ENCODE results near the gene NLRP6.

The NLRP6 gene

GRCh38 chr11:240315-240714 lies 37.9 kb upstream of the NLRP6 start:
- Histone ChIP-seq H3K4me3 (ENCODE audit: low read depth in 1 of 5, low read length in 5 of 5) (no peak overlapping the region), H3K36me3 (ENCODE audit: control insufficient read depth in 5 of 5, insufficient read depth in 5 of 5, low read length in 5 of 5) (peaks cover 21 to 57% (median 35%) of the 10 kb centered on the region in 5 donors), H3K9ac (ENCODE audit: low read length in 5 of 5) (no peak overlapping the region), H3K9me3 (ENCODE audit: control insufficient read depth in 5 of 5, low read length in 5 of 5) (no peaks in the 10 kb centered on the region), H3K27ac (ENCODE audit: low read depth, low read length) (no peak overlapping the region), H3K4me1 (ENCODE audit: control insufficient read depth in 5 of 5, insufficient read depth in 5 of 5, low read length in 5 of 5) (peaks cover 3 to 25% (median 21%) of the 10 kb centered on the region in 5 donors), H3K27me3 (ENCODE audit: control insufficient read depth in 5 of 5, insufficient read depth in 4 of 5, low read length in 5 of 5) (no peaks in the 10 kb centered on the region)

GRCh38 chr11:241634-242033 lies 36.6 kb upstream of the NLRP6 start:
- H3K27ac ChIP-seq (ENCODE audit: low read depth, low read length), result no peak overlapping the region
- no peak overlapping the region for H3K9ac ChIP-seq (ENCODE audit: low read length in 5 of 5)
- no peaks in the 10 kb centered on the region for H3K27me3 ChIP-seq (ENCODE audit: control insufficient read depth in 5 of 5, insufficient read depth in 4 of 5, low read length in 5 of 5)
- H3K4me3 ChIP-seq (ENCODE audit: low read depth in 1 of 5, low read length in 5 of 5), result no peak overlapping the region
- H3K36me3 ChIP-seq (ENCODE audit: control insufficient read depth in 5 of 5, insufficient read depth in 5 of 5, low read length in 5 of 5), result peaks cover 24 to 70% (median 48%) of the 10 kb centered on the region in 5 donors
- no peaks in the 10 kb centered on the region for H3K9me3 ChIP-seq (ENCODE audit: control insufficient read depth in 5 of 5, low read length in 5 of 5)
- H3K4me1 ChIP-seq (ENCODE audit: control insufficient read depth in 5 of 5, insufficient read depth in 5 of 5, low read length in 5 of 5), result peaks cover 0 to 16% (median 14%) of the 10 kb centered on the region in 5 donors

GRCh38 chr11:244376-244775 lies 33.8 kb upstream of the NLRP6 start:
- Histone ChIP-seq H3K36me3 (ENCODE audit: control insufficient read depth in 5 of 5, insufficient read depth in 5 of 5, low read length in 5 of 5) (peaks cover 34 to 92% (median 73%) of the 10 kb centered on the region in 5 donors), H3K4me1 (ENCODE audit: control insufficient read depth in 5 of 5, insufficient read depth in 5 of 5, low read length in 5 of 5) (no peaks in the 10 kb centered on the region), H3K27me3 (ENCODE audit: control insufficient read depth in 5 of 5, insufficient read depth in 4 of 5, low read length in 5 of 5) (no peaks in the 10 kb centered on the region), H3K9me3 (ENCODE audit: control insufficient read depth in 5 of 5, low read length in 5 of 5) (no peaks in the 10 kb centered on the region), H3K27ac (ENCODE audit: low read depth, low read length) (no peak overlapping the region), H3K9ac (ENCODE audit: low read length in 5 of 5) (no peak overlapping the region), H3K4me3 (ENCODE audit: low read depth in 1 of 5, low read length in 5 of 5) (no peak overlapping the region)

- no peak overlapping the region for H3K9ac ChIP-seq (ENCODE audit: low read length in 5 of 5)
- no peak overlapping the region for H3K27ac ChIP-seq (ENCODE audit: low read depth, low read length)
- peaks cover 27 to 98% (median 92%) of the 10 kb centered on the region in 5 donors for H3K36me3 ChIP-seq (ENCODE audit: control insufficient read depth in 5 of 5, insufficient read depth in 5 of 5, low read length in 5 of 5)
- H3K9me3 ChIP-seq (ENCODE audit: control insufficient read depth in 5 of 5, low read length in 5 of 5), result no peaks in the 10 kb centered on the region
- no peaks in the 10 kb centered on the region for H3K4me1 ChIP-seq (ENCODE audit: control insufficient read depth in 5 of 5, insufficient read depth in 5 of 5, low read length in 5 of 5)
- no peaks in the 10 kb centered on the region for H3K27me3 ChIP-seq (ENCODE audit: control insufficient read depth in 5 of 5, insufficient read depth in 4 of 5, low read length in 5 of 5)
- H3K4me3 ChIP-seq (ENCODE audit: low read depth in 1 of 5, low read length in 5 of 5), result no peak overlapping the region
Observed at GRCh38 chr11:249062-249461, 29.1 kb upstream of the NLRP6 start.

- Histone ChIP-seq H3K4me1 (ENCODE audit: control insufficient read depth in 5 of 5, insufficient read depth in 5 of 5, low read length in 5 of 5) (no peaks in the 10 kb centered on the region), H3K27ac (ENCODE audit: low read depth, low read length) (no peak overlapping the region), H3K27me3 (ENCODE audit: control insufficient read depth in 5 of 5, insufficient read depth in 4 of 5, low read length in 5 of 5) (no peaks in the 10 kb centered on the region), H3K9ac (ENCODE audit: low read length in 5 of 5) (no peak overlapping the region), H3K9me3 (ENCODE audit: control insufficient read depth in 5 of 5, low read length in 5 of 5) (no peaks in the 10 kb centered on the region), H3K4me3 (ENCODE audit: low read depth in 1 of 5, low read length in 5 of 5) (no peak overlapping the region), H3K36me3 (ENCODE audit: control insufficient read depth in 5 of 5, insufficient read depth in 5 of 5, low read length in 5 of 5) (peaks cover 21 to 86% (median 80%) of the 10 kb centered on the region in 5 donors)
Observed at GRCh38 chr11:250274-250673, 27.9 kb upstream of the NLRP6 start.

- H3K36me3 ChIP-seq (ENCODE audit: control insufficient read depth in 5 of 5, insufficient read depth in 5 of 5, low read length in 5 of 5), result peaks cover 21 to 80% (median 74%) of the 10 kb centered on the region in 5 donors
- no peaks in the 10 kb centered on the region for H3K27me3 ChIP-seq (ENCODE audit: control insufficient read depth in 5 of 5, insufficient read depth in 4 of 5, low read length in 5 of 5)
- no peak overlapping the region for H3K9ac ChIP-seq (ENCODE audit: low read length in 5 of 5)
- H3K4me1 ChIP-seq (ENCODE audit: control insufficient read depth in 5 of 5, insufficient read depth in 5 of 5, low read length in 5 of 5), result no peaks in the 10 kb centered on the region
- H3K4me3 ChIP-seq (ENCODE audit: low read depth in 1 of 5, low read length in 5 of 5), result no peak overlapping the region
- H3K9me3 ChIP-seq (ENCODE audit: control insufficient read depth in 5 of 5, low read length in 5 of 5), result no peaks in the 10 kb centered on the region
- no peak overlapping the region for H3K27ac ChIP-seq (ENCODE audit: low read depth, low read length)
Observed at GRCh38 chr11:250740-251299, 27.4 kb upstream of the NLRP6 start.

GRCh38 chr11:251550-251949 lies 26.7 kb upstream of the NLRP6 start:
- H3K9me3 ChIP-seq (ENCODE audit: control insufficient read depth in 5 of 5, low read length in 5 of 5), result no peaks in the 10 kb centered on the region
- H3K27me3 ChIP-seq (ENCODE audit: control insufficient read depth in 5 of 5, insufficient read depth in 4 of 5, low read length in 5 of 5), result no peaks in the 10 kb centered on the region
- no peaks in the 10 kb centered on the region for H3K4me1 ChIP-seq (ENCODE audit: control insufficient read depth in 5 of 5, insufficient read depth in 5 of 5, low read length in 5 of 5)
- no peak overlapping the region for H3K27ac ChIP-seq (ENCODE audit: low read depth, low read length)
- H3K36me3 ChIP-seq (ENCODE audit: control insufficient read depth in 5 of 5, insufficient read depth in 5 of 5, low read length in 5 of 5), result peaks cover 20 to 73% (median 68%) of the 10 kb centered on the region in 5 donors
- H3K9ac ChIP-seq (ENCODE audit: low read length in 5 of 5), result no peak overlapping the region
- H3K4me3 ChIP-seq (ENCODE audit: low read depth in 1 of 5, low read length in 5 of 5), result no peak overlapping the region

GRCh38 chr11:252666-253065 lies 25.5 kb upstream of the NLRP6 start:
- H3K36me3 ChIP-seq (ENCODE audit: control insufficient read depth in 5 of 5, insufficient read depth in 5 of 5, low read length in 5 of 5), result peaks cover 13 to 62% (median 58%) of the 10 kb centered on the region in 5 donors
- H3K27me3 ChIP-seq (ENCODE audit: control insufficient read depth in 5 of 5, insufficient read depth in 4 of 5, low read length in 5 of 5), result no peaks in the 10 kb centered on the region
- no peak overlapping the region for H3K9ac ChIP-seq (ENCODE audit: low read length in 5 of 5)
- no peaks in the 10 kb centered on the region for H3K9me3 ChIP-seq (ENCODE audit: control insufficient read depth in 5 of 5, low read length in 5 of 5)
- H3K4me3 ChIP-seq (ENCODE audit: low read depth in 1 of 5, low read length in 5 of 5), result no peak overlapping the region
- no peaks in the 10 kb centered on the region for H3K4me1 ChIP-seq (ENCODE audit: control insufficient read depth in 5 of 5, insufficient read depth in 5 of 5, low read length in 5 of 5)
- H3K27ac ChIP-seq (ENCODE audit: low read depth, low read length), result no peak overlapping the region

- peaks cover 9 to 55% (median 52%) of the 10 kb centered on the region in 5 donors for H3K36me3 ChIP-seq (ENCODE audit: control insufficient read depth in 5 of 5, insufficient read depth in 5 of 5, low read length in 5 of 5)
- peaks cover 0 to 3% (median 0%) of the 10 kb centered on the region in 5 donors for H3K27me3 ChIP-seq (ENCODE audit: control insufficient read depth in 5 of 5, insufficient read depth in 4 of 5, low read length in 5 of 5)
- no peak overlapping the region for H3K9ac ChIP-seq (ENCODE audit: low read length in 5 of 5)
- no peaks in the 10 kb centered on the region for H3K4me1 ChIP-seq (ENCODE audit: control insufficient read depth in 5 of 5, insufficient read depth in 5 of 5, low read length in 5 of 5)
- H3K9me3 ChIP-seq (ENCODE audit: control insufficient read depth in 5 of 5, low read length in 5 of 5), result no peaks in the 10 kb centered on the region
- no peak overlapping the region for H3K4me3 ChIP-seq (ENCODE audit: low read depth in 1 of 5, low read length in 5 of 5)
- H3K27ac ChIP-seq (ENCODE audit: low read depth, low read length), result no peak overlapping the region
Observed at GRCh38 chr11:253160-253885, 24.9 kb upstream of the NLRP6 start.

GRCh38 chr11:253886-254270 lies 24.3 kb upstream of the NLRP6 start:
- Histone ChIP-seq H3K4me3 (ENCODE audit: low read depth in 1 of 5, low read length in 5 of 5) (no peak overlapping the region), H3K27ac (ENCODE audit: low read depth, low read length) (no peak overlapping the region), H3K36me3 (ENCODE audit: control insufficient read depth in 5 of 5, insufficient read depth in 5 of 5, low read length in 5 of 5) (peaks cover 6 to 50% (median 46%) of the 10 kb centered on the region in 5 donors), H3K4me1 (ENCODE audit: control insufficient read depth in 5 of 5, insufficient read depth in 5 of 5, low read length in 5 of 5) (no peaks in the 10 kb centered on the region), H3K27me3 (ENCODE audit: control insufficient read depth in 5 of 5, insufficient read depth in 4 of 5, low read length in 5 of 5) (peaks cover 0 to 3% (median 0%) of the 10 kb centered on the region in 5 donors), H3K9ac (ENCODE audit: low read length in 5 of 5) (no peak overlapping the region), H3K9me3 (ENCODE audit: control insufficient read depth in 5 of 5, low read length in 5 of 5) (no peaks in the 10 kb centered on the region)
